ENCODE measurements around the gene AGXT.

GRCh38 chr2:240868286-240869108 is at the start of gene AGXT:
- no peak for TF ChIP-seq POLR2A (IDR thresholded peaks at IDR 0.05)
- no peak for TF ChIP-seq CTCF (IDR thresholded peaks at IDR 0.05)
